Choroid plexus epithelial cell (primary cell): Measurements from ENCODE around the gene DLEU7.

Source experiments
- DNase-seq: peaks from one replicate; pipeline ENCODE4 v3.0.0-alpha.2; 2010; ENCODE audit warnings: low read depth
- H3K4me3 ChIP-seq: 2 replicates; pipeline ENCODE4 v1.5.1; 2011; ENCODE audit warnings: low read depth, mild to moderate bottlenecking, control low read depth, low read length, moderate library complexity
- TF ChIP-seq, protein P1 (sequence below): conservative IDR thresholded peaks from 2 replicates; pipeline ENCODE4 v1.5.1; 2011; ENCODE audit warnings: low read depth, mild to moderate bottlenecking, control low read depth, inconsistent platforms, low read length, moderate library complexity

DLEU7 gene

DNA sequence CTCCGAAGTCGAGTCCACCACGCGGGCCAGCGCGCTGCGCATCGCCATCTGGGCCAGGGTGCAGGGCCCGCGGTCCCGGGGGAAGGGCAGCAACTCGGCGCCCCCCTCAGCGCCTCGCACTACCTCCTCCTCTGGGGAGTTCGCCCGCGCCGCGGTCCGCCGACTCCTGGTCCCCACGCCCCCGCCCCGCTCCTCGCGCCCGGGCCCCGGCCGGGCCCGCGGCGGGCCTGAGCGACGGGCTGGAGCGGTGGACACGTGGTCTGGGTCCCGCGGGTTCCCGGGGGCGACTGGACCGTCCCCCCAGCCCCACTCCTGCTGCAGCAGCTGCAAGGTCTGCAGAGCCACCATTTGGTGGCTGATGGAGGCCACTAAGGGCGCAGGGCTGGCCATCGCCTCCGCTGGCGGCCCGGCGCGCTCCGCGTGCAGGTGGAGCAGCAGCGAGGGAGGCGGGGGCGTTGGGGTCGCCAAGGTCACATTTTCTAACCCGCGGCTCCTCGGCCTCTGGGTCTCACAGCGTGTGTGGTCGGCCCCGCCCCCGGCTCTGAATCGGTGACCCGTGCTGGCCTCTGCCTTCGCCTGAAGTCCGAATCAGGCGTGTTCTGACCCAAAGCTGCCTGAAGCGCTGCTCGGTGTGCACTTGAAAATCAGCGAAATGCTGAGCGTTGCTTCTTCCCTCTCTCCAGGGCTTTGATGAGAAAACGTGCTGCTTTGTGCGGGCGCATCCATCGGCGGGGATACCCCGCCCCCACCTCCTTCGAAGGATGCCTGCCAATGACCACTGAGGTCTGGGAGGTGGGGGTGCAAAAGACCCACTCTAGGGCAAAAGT is at the start of gene DLEU7:
Gene DLEU7, minus strand, starts transcription at position 436 of the 827 bp plus-strand sequence. Its CDS starts 46 bp downstream, at position 390.
- TF ChIP-seq, protein P1, sequence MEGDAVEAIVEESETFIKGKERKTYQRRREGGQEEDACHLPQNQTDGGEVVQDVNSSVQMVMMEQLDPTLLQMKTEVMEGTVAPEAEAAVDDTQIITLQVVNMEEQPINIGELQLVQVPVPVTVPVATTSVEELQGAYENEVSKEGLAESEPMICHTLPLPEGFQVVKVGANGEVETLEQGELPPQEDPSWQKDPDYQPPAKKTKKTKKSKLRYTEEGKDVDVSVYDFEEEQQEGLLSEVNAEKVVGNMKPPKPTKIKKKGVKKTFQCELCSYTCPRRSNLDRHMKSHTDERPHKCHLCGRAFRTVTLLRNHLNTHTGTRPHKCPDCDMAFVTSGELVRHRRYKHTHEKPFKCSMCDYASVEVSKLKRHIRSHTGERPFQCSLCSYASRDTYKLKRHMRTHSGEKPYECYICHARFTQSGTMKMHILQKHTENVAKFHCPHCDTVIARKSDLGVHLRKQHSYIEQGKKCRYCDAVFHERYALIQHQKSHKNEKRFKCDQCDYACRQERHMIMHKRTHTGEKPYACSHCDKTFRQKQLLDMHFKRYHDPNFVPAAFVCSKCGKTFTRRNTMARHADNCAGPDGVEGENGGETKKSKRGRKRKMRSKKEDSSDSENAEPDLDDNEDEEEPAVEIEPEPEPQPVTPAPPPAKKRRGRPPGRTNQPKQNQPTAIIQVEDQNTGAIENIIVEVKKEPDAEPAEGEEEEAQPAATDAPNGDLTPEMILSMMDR: no peak
- no peak for DNase-seq
- H3K4me3 ChIP-seq: peak within 1 kb of the TSS; percentile 47

DNA sequence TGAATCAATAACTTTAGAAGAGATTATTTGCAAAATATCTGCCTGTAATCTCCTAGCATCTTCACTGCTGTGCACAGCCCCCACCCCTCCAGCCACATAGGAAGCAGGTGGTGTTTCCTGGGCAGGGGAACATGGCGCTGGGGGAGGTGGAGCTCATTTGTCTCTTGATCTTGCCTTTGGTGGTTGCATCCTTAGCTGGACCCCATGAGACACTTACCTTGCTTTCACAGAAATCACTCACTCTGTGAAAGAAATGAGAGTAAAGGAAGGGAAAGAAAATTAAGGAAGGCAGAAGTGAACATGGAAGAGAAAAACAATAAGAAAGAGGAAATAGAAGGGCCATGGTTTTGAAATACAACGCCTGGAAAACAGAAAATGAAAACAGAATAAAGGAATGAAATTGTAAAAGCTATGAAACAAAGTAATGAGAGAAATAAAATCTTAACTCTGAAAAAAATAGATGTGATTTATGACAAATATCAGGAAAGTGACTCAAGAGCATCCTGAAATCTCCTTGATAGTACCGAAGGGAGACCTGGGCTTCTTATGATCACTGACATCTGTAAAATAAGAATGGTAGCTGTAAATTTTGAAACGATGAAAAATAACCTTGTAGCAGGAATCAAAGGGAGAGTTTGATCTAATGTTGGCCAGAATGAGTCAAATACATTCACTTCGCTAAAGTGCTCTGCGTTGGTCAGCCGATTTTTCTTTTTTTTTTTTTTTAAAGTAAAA is 48.9 kb upstream of the DLEU7 start:
- DNase-seq: no peak
- no peak overlapping the region for H3K4me3 ChIP-seq
- TF ChIP-seq, protein P1: no peak

DNA sequence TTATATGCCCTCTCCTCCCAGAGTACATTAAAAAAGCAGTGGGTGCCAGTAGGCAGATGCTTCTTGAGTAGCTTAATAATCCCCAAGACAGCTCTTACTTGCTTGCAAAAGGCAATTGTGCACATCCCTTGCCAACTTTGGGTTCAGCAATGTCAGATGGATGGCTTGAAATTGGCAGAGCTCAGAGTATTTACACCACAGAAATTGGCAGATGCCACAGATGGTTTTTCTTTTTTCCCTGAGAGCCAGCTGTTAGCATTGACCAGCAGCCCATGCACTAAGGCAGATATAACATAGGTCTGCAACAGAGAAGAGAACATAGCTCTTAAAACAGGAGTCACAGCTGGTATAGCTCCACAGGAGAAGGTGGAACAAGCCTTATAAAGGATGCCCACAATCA is 47.7 kb upstream of the DLEU7 start:
- no peak overlapping the region for H3K4me3 ChIP-seq
- TF ChIP-seq, protein P1: no peak
- no peak for DNase-seq

DNA sequence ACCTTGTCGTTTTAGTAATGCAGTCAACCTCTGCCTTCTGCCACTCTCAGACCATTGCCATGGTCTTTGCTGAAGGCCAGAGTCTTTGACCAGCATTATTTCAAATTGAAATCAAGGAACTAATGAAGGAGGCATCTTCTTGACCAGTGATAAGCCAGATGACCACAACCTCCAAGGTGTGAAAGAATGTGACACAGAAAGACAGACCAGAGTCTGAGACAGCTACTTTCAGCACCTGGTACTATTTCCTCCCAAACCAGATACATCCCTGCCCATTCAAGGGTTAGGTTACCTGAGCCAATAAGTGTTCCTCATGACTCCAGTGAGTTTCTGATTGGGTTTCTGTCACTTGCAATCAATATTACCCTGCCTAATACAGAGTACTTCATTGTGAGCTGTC is 45.8 kb upstream of the DLEU7 start:
- H3K4me3 ChIP-seq: no peak overlapping the region
- DNase-seq: no peak
- TF ChIP-seq, protein P1: no peak

DNA sequence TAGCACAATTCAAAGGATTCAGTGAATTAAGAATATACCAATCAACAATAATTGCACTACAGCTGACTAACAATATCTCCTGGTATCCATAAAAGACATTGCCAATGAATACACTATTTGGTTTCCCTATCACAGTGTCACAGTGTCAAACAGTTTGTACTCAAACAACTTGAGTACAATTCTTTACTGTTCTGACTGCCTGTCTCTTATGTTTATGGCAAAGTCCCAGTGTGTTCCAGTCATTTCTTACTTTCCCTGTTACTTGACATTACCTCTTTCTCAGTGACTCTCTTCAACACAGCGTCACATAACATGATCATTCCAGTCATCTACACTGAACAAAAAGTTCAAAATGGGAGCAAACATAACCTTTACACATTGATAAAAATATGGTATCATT is 44.9 kb upstream of the DLEU7 start:
- TF ChIP-seq, protein P1: no peak
- DNase-seq: no peak
- no peak overlapping the region for H3K4me3 ChIP-seq

DNA sequence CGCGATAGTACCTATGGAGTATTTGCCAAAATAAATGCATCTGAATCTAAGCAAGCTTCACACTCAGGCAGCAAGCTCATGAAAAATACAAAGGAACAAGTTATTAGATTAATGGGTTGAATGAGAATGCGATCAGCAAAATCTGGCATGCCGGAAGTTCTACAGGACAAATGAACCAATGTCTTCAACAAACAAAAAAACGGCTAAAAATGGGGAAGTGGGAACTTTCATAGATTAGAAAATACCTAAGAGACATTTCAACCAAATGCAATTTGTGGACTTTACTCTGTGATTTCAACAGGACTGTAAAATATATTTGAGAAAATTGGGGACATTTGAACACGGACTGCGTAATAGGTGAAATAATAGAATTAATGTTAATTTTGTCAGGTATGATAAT is 43.7 kb upstream of the DLEU7 start:
- no peak for DNase-seq
- no peak overlapping the region for H3K4me3 ChIP-seq
- TF ChIP-seq, protein P1: no peak
